ENCODE measurements around the gene ADM2. TPM values are rescaled to one million over a fixed set of nuclear protein-coding genes. Genes with fewer than 3 reads are reported as not detected.

The ADM2 gene
- total RNA-seq, 1 experiment from 2014 or later = 10.5 TPM

DNA sequence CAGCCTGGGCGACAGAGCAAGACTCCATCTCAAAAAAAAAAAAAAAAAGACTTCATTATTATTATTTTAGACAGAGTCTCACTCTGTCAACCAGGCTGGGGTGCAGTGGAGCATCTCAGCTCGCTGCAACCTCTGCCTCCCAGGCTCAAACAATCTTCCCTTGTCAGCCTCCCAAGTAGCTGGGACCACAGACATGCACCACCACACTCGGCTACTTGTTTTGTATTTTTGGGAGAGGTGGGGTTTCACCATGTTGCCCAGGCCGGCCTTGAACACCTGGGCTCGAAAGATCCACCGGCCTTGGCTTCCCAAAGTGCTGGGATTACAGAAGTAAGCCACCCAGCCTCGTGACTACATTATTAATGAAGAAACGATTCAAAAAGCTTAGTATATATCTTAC is 53.8 kb downstream of the ADM2 start:
- peaks cover 47% of the 10 kb centered on the region for H3K4me1 ChIP-seq (replicated peaks; ENCODE audit: insufficient read depth)
- peaks cover 55% of the 10 kb centered on the region for H3F3A ChIP-seq (ENCODE audit: insufficient read depth, low read depth)
- H4K20me1 ChIP-seq (ENCODE audit: insufficient read depth) = no peaks in the 10 kb centered on the region
- TF ChIP-seq EZH2 (IDR thresholded peaks at IDR 0.05; ENCODE audit: low read depth) = no peak
- TF ChIP-seq, protein P1, sequence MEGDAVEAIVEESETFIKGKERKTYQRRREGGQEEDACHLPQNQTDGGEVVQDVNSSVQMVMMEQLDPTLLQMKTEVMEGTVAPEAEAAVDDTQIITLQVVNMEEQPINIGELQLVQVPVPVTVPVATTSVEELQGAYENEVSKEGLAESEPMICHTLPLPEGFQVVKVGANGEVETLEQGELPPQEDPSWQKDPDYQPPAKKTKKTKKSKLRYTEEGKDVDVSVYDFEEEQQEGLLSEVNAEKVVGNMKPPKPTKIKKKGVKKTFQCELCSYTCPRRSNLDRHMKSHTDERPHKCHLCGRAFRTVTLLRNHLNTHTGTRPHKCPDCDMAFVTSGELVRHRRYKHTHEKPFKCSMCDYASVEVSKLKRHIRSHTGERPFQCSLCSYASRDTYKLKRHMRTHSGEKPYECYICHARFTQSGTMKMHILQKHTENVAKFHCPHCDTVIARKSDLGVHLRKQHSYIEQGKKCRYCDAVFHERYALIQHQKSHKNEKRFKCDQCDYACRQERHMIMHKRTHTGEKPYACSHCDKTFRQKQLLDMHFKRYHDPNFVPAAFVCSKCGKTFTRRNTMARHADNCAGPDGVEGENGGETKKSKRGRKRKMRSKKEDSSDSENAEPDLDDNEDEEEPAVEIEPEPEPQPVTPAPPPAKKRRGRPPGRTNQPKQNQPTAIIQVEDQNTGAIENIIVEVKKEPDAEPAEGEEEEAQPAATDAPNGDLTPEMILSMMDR (conservative IDR thresholded peaks at IDR 0.05) = no peak
- H2AFZ ChIP-seq = no peak overlapping the region
- H3K36me3 ChIP-seq (ENCODE audit: low read depth) = no peaks in the 10 kb centered on the region
- no peak for DNase-seq
- no peak overlapping the region for H3K4me2 ChIP-seq
- no peak overlapping the region for H3K4me3 ChIP-seq
- H3K27me3 ChIP-seq (ENCODE audit: insufficient read depth, low read depth) = no peaks in the 10 kb centered on the region
- H3K27ac ChIP-seq = no peak overlapping the region
- ChIA-PET CTCF (no interaction called here), POLR2A (ENCODE audit: unreplicated experiment) (no interaction called here)
- intact Hi-C loops (cut with micrococcal nuclease; ENCODE audit: unreplicated experiment) = no loop called here
- no TSS peak for BruUV-seq (replicated peaks)
- H3K9me2 ChIP-seq (ENCODE audit: insufficient read depth) = no peaks in the 10 kb centered on the region
- no peaks in the 10 kb centered on the region for H3K9me3 ChIP-seq (ENCODE audit: insufficient read depth, low read depth)
- H3K79me2 ChIP-seq (ENCODE audit: low read depth) = no peaks in the 10 kb centered on the region

Other genes starting within 250 kb of the ADM2 start
- 31.3 and 34.8 TPM in 2 replicates for gene TUBGCP6, start 236.5 kb upstream of the ADM2 start, total RNA-seq (2021)
- 80.5 and 101 TPM in 2 replicates for gene HDAC10, start 230.3 kb upstream of the ADM2 start, total RNA-seq (2021)
- 48.5 and 61.1 TPM in 2 replicates for gene MAPK12, start 219.9 kb upstream of the ADM2 start, total RNA-seq (2021)
- gene MAPK11, start 211.2 kb upstream of the ADM2 start, total RNA-seq (2021) = 5.5 and 10.0 TPM in 2 replicates
- 250 and 260 TPM in 2 replicates for gene PLXNB2, start 173.9 kb upstream of the ADM2 start, total RNA-seq (2021)
- gene DENND6B, start 154.5 kb upstream of the ADM2 start, total RNA-seq (2021) = 12.1 and 14.3 TPM in 2 replicates
- 49.2 and 51.2 TPM in 2 replicates for gene PPP6R2, start 138.2 kb upstream of the ADM2 start, total RNA-seq (2021)
- 85.2 and 104 TPM in 2 replicates for gene SBF1, start 6.5 kb upstream of the ADM2 start, total RNA-seq (2021)
- 1.4 and 1.5 TPM in 2 replicates for gene MIOX, start 5.3 kb downstream of the ADM2 start, total RNA-seq (2021)
- 37.3 and 52.2 TPM in 2 replicates for gene LMF2, start 26.2 kb downstream of the ADM2 start, total RNA-seq (2021)
- 58.8 and 62.9 TPM in 2 replicates for gene NCAPH2, start 26.7 kb downstream of the ADM2 start, total RNA-seq (2021)
- 3.0 and 6.1 TPM in 2 replicates for gene SCO2, start 44.1 kb downstream of the ADM2 start, total RNA-seq (2021)
- 5.9 and 16.5 TPM in 2 replicates for gene TYMP, start 48.5 kb downstream of the ADM2 start, total RNA-seq (2021)
- 0.72 and 4.7 TPM in 2 replicates for gene KLHDC7B, start 64.4 kb downstream of the ADM2 start, total RNA-seq (2021)
- gene SYCE3, start 81.4 kb downstream of the ADM2 start, total RNA-seq (2021) = not detected in 2 replicates
- 66.2 and 72.2 TPM in 2 replicates for gene CPT1B, start 96.9 kb downstream of the ADM2 start, total RNA-seq (2021)
- 60.0 and 70.4 TPM in 2 replicates for gene CHKB, start 101.3 kb downstream of the ADM2 start, total RNA-seq (2021)
- 0.79 and 0.88 TPM in 2 replicates for gene MAPK8IP2, start 119.2 kb downstream of the ADM2 start, total RNA-seq (2021)
- 16.6 and 23.7 TPM in 2 replicates for gene ARSA, start 146.6 kb downstream of the ADM2 start, total RNA-seq (2021)
- gene SHANK3, start 191.3 kb downstream of the ADM2 start, total RNA-seq (2021) = 5.8 and 7.6 TPM in 2 replicates